ENCODE measurements around the gene MIPOL1. TPM values are rescaled to one million over a fixed set of nuclear protein-coding genes. Genes with fewer than 3 reads are reported as not detected.

MIPOL1 gene
- total and polyA plus RNA-seq, 2 of the 13 experiments (the other 11 are each of a cell fraction or from before 2014, with no cell fraction given) = 8.6 to 34.2 TPM

GRCh38 chr14:37172024-37172869, 25.5 kb upstream of the MIPOL1 start, which contains the start of gene SLC25A21 (continued):
- TF ChIP-seq PBX2 (CRISPR knock-in tag; IDR thresholded peaks at IDR 0.05) (no peak), KDM1A (CRISPR knock-in tag; IDR thresholded peaks at IDR 0.05) (peak; percentile 26; the same call in 1 of the 2 replicates), NR2C2 (CRISPR knock-in tag; IDR thresholded peaks at IDR 0.05; ENCODE audit: borderline replicate concordance) (peak; percentile 83), TEAD3 (CRISPR knock-in tag; optimal IDR thresholded peaks at IDR 0.05; ENCODE audit: borderline replicate concordance) (peak; percentile 27), ZNF850 (CRISPR knock-in tag; conservative IDR thresholded peaks at IDR 0.05) (peak; percentile 74; the same call in 1 of the 2 replicates), ZNF382 (CRISPR knock-in tag; IDR thresholded peaks at IDR 0.05; ENCODE audit: borderline replicate concordance) (no peak), ZHX2 (IDR thresholded peaks at IDR 0.05; ENCODE audit: low read depth) (peak; percentile 75), ZHX2 (CRISPR knock-in tag; IDR thresholded peaks at IDR 0.05; ENCODE audit: borderline replicate concordance) (no peak; the same call in none of the 2 replicates), HOXA9 (CRISPR knock-in tag; IDR thresholded peaks at IDR 0.05; ENCODE audit: borderline replicate concordance) (peak; percentile 98), MLLT10 (CRISPR knock-in tag; IDR thresholded peaks at IDR 0.05) (peak; percentile 92), YEATS4 (CRISPR knock-in tag; IDR thresholded peaks at IDR 0.05; ENCODE audit: borderline replicate concordance) (peak; percentile 99)
- TF ChIP-seq, protein P1, sequence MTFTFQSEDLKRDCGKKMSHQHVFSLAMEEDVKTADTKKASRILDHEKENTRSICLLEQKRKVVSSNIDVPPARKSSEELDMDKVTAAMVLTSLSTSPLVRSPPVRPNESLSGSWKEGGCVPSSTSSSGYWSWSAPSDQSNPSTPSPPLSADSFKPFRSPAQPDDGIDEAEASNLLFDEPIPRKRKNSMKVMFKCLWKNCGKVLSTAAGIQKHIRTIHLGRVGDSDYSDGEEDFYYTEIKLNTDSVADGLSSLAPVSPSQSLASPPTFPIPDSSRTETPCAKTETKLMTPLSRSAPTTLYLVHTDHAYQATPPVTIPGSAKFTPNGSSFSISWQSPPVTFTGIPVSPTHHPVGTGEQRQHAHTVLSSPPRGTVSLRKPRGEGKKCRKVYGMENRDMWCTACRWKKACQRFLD (CRISPR knock-in tag; IDR thresholded peaks at IDR 0.05; ENCODE audit: borderline replicate concordance) = peak; percentile 100
- TF ChIP-seq, protein P2, sequence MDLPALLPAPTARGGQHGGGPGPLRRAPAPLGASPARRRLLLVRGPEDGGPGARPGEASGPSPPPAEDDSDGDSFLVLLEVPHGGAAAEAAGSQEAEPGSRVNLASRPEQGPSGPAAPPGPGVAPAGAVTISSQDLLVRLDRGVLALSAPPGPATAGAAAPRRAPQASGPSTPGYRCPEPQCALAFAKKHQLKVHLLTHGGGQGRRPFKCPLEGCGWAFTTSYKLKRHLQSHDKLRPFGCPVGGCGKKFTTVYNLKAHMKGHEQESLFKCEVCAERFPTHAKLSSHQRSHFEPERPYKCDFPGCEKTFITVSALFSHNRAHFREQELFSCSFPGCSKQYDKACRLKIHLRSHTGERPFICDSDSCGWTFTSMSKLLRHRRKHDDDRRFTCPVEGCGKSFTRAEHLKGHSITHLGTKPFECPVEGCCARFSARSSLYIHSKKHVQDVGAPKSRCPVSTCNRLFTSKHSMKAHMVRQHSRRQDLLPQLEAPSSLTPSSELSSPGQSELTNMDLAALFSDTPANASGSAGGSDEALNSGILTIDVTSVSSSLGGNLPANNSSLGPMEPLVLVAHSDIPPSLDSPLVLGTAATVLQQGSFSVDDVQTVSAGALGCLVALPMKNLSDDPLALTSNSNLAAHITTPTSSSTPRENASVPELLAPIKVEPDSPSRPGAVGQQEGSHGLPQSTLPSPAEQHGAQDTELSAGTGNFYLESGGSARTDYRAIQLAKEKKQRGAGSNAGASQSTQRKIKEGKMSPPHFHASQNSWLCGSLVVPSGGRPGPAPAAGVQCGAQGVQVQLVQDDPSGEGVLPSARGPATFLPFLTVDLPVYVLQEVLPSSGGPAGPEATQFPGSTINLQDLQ (CRISPR knock-in tag; IDR thresholded peaks at IDR 0.05) = peak; percentile 96; the same call in 1 of the 2 replicates
- TF ChIP-seq, protein P3, sequence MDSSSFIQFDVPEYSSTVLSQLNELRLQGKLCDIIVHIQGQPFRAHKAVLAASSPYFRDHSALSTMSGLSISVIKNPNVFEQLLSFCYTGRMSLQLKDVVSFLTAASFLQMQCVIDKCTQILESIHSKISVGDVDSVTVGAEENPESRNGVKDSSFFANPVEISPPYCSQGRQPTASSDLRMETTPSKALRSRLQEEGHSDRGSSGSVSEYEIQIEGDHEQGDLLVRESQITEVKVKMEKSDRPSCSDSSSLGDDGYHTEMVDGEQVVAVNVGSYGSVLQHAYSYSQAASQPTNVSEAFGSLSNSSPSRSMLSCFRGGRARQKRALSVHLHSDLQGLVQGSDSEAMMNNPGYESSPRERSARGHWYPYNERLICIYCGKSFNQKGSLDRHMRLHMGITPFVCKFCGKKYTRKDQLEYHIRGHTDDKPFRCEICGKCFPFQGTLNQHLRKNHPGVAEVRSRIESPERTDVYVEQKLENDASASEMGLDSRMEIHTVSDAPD (CRISPR knock-in tag; IDR thresholded peaks at IDR 0.05) = peak; percentile 50
